CD4-positive, alpha-beta T cell treated with Interleukin-6 at 100 ng/mL for 8 hours (primary cell): ENCODE data around the gene UBE2E2.

Source experiments
- DNase-seq: peaks from one replicate; pipeline ENCODE4 v3.0.0-alpha.2; 2020; ENCODE audit warnings: mixed read lengths, low spot score

The UBE2E2 gene

GRCh38 chr3:23480329-23480714 lies 277.2 kb downstream of the UBE2E2 start:
- no peak for DNase-seq

DNA sequence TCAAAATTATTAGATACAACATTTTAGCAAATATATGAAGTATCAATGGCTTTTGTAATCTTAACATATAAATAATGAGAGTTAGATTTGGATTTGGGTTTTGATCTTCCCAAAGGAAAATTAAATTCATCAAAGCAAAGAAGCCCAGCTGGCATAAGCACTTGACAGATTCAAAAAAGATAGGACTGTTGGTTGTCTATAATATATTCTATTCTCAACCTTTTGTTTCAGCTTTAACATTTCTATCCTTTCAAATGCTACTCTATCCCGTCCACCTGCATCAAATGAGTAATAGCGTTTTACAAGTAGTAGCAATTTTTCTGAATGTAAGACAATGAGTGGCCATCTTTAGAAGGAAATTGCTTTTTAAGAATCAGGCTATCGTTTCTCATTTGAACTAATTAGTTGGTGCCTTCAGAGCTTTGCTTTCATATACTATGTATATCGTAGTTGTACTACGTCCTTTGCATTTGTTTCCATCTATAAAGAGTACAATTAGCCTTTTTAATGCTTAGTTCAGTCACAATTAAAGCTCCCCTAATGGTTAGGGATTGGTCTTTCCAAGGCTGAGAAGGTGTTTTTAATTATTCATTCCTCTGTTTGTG lies 278.0 kb downstream of the UBE2E2 start:
- no peak for DNase-seq

DNA sequence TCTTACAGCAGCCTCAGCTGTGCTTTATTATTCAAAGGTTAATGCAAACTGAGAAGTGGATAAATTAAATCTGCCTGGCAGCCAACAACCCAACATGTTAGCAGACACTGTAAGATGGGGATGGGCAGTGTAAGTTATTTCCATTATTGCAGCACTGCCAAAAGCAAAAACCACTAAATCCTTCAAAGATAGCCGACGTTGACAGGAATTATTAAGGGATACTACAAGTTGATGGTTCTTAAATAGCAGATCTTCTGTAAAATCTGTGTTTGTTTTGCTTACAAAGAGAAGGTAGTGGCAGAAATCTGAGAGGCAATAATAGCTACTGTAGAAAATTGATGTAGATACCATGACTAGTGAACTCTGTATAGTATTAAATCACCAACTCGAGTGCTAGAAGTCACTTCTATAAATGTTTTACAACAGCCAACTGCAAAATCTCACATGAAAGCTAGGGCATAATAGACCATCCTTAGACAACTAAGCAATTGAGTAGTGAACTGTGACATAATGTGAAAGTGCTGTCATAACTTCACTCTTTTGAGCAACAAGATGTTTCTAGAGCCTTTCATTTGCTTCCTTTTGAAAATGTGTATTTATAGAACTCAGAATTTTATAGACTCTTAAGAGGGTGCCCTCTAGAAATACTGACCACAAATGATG lies 278.6 kb downstream of the UBE2E2 start:
- no peak for DNase-seq

DNA sequence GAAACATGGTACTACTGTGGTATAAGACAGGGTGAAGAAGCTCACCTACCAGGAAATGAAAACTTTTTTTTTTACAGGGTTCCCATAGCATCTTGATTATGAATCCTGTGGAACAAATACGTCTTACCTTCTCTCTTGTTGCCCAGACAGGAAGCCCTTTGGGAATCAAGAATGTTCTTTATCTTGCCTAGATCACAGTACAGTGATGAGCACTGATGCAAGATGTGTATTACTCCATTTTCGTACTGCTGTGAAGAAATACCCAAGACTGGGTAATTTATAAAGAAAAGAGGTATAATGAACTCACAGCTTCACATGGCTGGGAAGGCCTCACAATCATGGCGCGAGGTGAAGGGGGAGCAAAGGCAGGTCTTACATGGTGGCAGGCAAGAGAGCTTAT lies 281.3 kb downstream of the UBE2E2 start:
- DNase-seq, result no peak

- DNase-seq, result no peak
Observed at GRCh38 chr3:23485922-23486321, 282.8 kb downstream of the UBE2E2 start.

DNA sequence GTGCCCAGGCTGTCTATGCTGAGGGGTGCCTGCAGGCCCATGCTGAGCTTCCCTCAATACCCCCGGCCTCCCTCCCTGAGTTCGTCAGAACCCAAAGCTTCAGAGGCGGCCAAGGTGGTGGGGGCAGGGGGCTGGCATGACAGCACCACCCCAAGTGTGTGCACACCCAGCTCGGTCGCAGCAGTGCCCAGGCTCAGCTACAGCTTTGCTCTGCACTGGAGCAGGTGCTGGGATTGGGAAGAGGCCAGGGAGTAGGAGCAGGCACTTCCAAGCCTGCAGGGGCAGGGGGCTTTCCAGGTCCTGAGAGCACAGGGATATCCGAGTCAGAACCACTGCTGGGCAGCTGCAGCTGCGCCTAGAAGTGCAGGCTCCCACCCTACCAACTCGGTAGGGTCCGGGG lies 283.9 kb downstream of the UBE2E2 start:
- no peak for DNase-seq

GRCh38 chr3:23488618-23489017 lies 285.5 kb downstream of the UBE2E2 start:
- DNase-seq, result no peak

DNA sequence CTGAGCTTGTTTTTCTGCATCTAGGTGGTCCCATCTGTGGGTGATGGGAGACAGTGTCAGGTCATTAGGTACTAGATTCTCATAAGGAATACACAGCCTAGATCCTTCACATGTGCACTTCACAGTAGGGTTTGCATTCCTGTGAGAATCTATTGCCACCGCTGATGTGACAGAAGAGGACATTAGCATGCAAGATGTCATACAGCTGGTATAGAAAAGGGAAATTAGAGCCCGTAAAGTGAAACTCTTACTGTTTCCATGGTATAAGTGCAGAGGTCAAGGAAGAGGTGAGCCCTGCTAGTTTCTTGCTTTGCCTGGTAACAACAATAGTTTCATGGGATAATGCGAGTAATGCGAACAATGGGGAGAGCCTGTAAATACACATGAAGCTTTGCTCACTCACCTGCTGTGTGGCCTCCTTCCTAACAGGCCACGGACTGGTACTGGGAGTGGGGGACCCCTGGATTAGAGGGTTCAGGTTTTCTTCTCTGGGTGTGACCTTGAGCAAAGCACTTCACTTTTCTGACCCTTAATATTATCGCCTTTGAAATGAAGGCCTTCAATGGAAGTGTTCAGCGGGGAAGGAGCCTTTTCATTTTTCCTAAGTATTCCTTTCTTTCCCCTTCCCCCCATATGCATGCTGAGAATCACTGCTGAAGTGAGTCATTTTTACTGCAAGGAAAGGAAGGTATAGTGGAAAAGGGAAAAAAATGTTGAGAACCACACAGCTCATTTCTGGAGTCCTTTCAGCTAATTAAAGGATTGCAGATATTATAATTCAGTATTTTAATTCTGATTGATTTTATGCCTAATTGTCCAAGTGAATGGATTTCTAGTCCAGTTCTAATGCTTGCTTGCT lies 286.4 kb downstream of the UBE2E2 start:
- no peak for DNase-seq

DNA sequence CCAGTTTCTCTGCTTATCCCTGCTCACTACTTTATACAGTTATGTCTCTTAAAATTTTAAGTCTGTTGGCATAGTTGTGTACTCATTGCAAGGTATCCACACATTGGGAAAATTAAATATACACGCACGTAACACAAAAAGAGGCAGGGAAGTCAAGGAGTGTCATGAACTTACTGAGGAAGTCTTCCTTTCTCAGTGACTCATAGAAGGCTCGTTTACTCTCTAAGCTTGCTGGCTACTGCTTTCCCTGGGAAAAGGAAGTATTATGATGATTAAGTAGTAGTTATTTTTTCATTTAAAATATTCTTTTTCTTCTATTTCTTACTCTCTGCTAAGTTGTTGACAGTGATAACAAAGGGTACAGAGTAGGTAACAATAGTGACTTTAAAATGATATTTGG lies 287.3 kb downstream of the UBE2E2 start:
- DNase-seq, result no peak

- no peak for DNase-seq
Observed at GRCh38 chr3:23492057-23492456, 288.9 kb downstream of the UBE2E2 start.

DNA sequence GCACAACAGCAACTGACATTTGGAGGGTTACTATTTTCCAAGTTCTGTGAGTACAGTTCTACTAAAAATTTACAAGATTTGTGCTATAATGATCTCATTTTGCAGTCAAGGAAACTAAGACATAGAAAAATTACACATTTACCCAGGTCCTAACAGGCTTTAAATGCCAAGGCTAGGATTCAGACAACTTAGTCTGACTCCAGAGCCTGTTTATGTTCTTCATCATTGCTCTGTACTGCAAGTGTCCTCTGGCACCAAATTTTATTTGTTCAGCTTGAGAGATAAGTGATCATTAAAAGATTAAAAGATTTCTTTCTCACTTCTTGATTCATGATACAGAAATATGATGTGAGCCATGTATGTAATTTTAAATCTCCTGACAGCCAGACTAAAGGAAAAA lies 290.8 kb downstream of the UBE2E2 start:
- no peak for DNase-seq

GRCh38 chr3:23494967-23495366 lies 291.8 kb downstream of the UBE2E2 start:
- DNase-seq, result no peak

GRCh38 chr3:23495507-23495906 lies 292.4 kb downstream of the UBE2E2 start:
- DNase-seq, result no peak

DNA sequence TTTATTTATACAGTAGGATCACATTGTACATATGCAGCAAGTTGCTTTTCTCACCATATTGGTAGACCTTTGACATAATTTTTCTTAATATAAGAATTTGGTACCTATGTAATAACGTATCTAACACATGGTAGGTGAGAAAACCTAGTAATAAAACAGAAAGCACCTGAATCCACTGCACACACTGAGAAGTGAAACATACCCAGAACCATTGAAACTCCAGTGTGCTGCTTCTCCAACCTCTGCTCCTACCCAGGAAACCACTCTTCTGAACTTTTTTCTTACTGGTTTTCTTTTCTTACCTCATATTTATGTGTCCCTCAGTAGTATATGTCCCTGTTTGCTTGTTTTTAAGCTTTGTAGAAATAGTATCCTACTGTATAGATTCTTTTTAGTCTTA lies 293.0 kb downstream of the UBE2E2 start:
- no peak for DNase-seq

- DNase-seq, result no peak
Observed at GRCh38 chr3:23497156-23497555, 294.0 kb downstream of the UBE2E2 start.

- DNase-seq, result no peak
Observed at GRCh38 chr3:23501201-23501802, 298.2 kb downstream of the UBE2E2 start.

DNA sequence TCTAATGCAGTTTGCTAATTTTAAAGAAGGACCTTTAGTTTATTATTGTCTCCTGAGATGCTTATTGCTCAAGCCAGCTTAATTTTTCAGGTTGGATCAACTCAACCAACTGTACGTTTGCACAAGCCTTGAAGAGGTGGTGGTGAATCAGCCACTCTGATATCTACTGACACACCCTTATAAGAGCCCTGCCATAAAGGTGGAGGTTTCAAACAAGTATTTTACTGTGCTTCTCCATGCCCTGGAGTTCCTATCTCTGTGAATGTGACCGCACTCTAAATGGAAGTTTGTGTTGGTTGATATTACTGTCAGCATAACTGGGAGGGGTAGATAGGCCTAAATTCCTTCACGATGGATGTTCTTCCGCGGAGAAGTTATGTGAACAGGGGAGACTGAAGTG lies 305.3 kb downstream of the UBE2E2 start:
- no peak for DNase-seq

DNA sequence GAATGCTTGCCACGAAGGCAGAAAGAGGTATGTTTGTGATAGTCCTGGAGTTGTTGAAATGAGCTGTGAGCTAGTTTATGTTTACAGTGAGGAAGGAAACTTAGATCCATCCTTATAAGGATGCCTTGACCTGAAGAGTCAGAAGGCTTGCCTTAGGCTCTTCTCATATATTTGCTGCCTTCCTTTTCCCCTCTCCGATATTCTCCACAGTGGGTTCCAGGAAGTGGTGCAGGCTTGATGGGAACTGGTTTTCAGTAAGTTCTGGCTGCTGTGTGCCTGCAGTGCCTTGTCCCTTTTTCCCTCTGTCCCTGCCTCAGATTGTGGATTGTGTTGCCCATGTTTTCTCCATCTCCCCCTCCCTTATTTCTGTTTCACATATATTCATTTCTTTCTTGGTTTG lies 315.3 kb downstream of the UBE2E2 start:
- DNase-seq, result no peak

- DNase-seq, result no peak
Observed at GRCh38 chr3:23519314-23520208, 316.4 kb downstream of the UBE2E2 start.

DNA sequence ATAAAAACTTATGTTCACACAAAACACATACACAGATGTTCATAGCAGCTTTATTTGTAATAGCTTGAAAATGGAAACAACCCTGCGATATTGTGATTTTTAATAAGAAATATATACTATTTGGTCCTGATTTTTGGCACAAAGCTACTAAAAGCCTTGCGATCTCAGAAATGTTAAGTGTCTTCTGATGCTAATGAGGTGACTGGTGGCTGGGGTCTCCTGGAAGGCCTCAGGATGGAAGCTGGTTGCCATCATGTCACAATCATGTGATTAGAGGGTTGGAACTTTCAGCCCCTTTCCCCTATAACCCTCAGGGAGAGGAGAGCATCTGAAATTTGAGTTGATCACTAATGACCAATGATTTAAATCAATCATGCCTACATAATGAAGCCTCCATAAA lies 324.2 kb downstream of the UBE2E2 start:
- DNase-seq, result no peak

DNA sequence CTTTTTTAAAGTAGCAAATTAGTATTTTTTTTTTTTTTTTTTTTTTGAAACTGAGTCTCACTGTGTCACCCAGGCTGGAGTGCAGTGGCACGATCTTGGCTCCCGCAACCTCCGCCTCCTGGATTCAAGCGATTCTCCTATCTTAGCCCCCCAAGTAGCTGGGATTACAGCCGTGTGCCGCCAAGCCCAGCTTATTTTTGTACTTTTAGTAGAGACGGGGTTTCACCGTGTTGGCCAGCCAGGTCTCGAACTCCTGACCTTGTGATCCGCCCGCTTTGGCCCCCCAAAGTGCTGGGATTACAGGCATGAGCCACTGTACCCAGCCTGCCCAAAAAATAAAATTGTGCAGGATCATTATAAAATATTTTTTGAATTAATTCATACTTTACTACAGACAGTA lies 330.5 kb downstream of the UBE2E2 start:
- DNase-seq, result no peak

GRCh38 chr3:23533996-23534395 lies 330.9 kb downstream of the UBE2E2 start:
- no peak for DNase-seq
